ENCODE data around the gene ABCA4. TPM values are rescaled to one million over a fixed set of nuclear protein-coding genes. Genes with fewer than 3 reads are reported as not detected.

The ABCA4 gene
- total and polyA plus RNA-seq, 11 donors: 0.04 to 0.37 (median 0.16) TPM; not detected in 2

- ATAC-seq (peak; percentile 42 to 77 (median 66)), DNase-seq (no peak)
- WGBS, 4 donors: 62 to 92% (median 81%) methylated on average over 2 of the region's 2 CpGs
- TF ChIP-seq CTCF (IDR thresholded peaks at IDR 0.05): no peak
- TF ChIP-seq POLR2A (IDR thresholded peaks at IDR 0.05): no peak
- Histone ChIP-seq H3K36me3 (no peaks in the 10 kb centered on the region), H3K27ac (peak overlapping the region in 8 of 12 donors; percentile 8 to 54 (median 20)), H3K4me3 (no peak overlapping the region), H3K4me1 (peaks cover 0 to 25% (median 0%) of the 10 kb centered on the region in 12 donors), H3K9me3 (no peaks in the 10 kb centered on the region), H3K27me3 (no peaks in the 10 kb centered on the region)
- intact Hi-C loops (cut with DNase I): no loop called here
Observed at GRCh38 chr1:94142583-94142982, 21.6 kb upstream of the ABCA4 start.

GRCh38 chr1:94142022-94142421 lies 21.1 kb upstream of the ABCA4 start:
- TF ChIP-seq CTCF (IDR thresholded peaks at IDR 0.05) (no peak), POLR2A (IDR thresholded peaks at IDR 0.05) (no peak)
- intact Hi-C loops (cut with DNase I): no loop called here
- H3K27me3 ChIP-seq: no peaks in the 10 kb centered on the region
- H3K4me3 ChIP-seq: peak overlapping the region in 1 of 12 donors; percentile 10
- H3K4me1 ChIP-seq: peaks cover 0 to 25% (median 0%) of the 10 kb centered on the region in 12 donors
- ATAC-seq (peak in 3 of 4 donors; percentile 24 to 74 (median 69)), DNase-seq (no peak)
- 57 to 81% (median 68%) methylated on average over 1 of the region's 1 CpG for WGBS, 4 donors
- H3K36me3 ChIP-seq: no peaks in the 10 kb centered on the region
- no peaks in the 10 kb centered on the region for H3K9me3 ChIP-seq
- H3K27ac ChIP-seq: peak overlapping the region in 8 of 12 donors; percentile 8 to 54 (median 36)

GRCh38 chr1:94132111-94132510 lies 11.2 kb upstream of the ABCA4 start:
- Histone ChIP-seq H3K4me1 (peaks cover 0 to 8% (median 0%) of the 10 kb centered on the region in 12 donors), H3K36me3 (no peaks in the 10 kb centered on the region), H3K27ac (no peak overlapping the region), H3K27me3 (no peaks in the 10 kb centered on the region), H3K9me3 (peaks cover 0 to 14% (median 0%) of the 10 kb centered on the region in 12 donors), H3K4me3 (no peak overlapping the region)
- 93 to 99% (median 95%) methylated on average over 5 of the region's 5 CpGs for WGBS, 4 donors
- no peak for ATAC-seq
- no peak for TF ChIP-seq CTCF (IDR thresholded peaks at IDR 0.05)
- no peak for TF ChIP-seq POLR2A (IDR thresholded peaks at IDR 0.05)
- intact Hi-C loops (cut with DNase I): no loop called here
- no peak for DNase-seq

- H3K27me3 ChIP-seq: no peaks in the 10 kb centered on the region
- H3K27ac ChIP-seq: no peak overlapping the region
- intact Hi-C loops (cut with DNase I): no loop called here
- 68 to 78% (median 76%) methylated on average over 8 of the region's 8 CpGs for WGBS, 4 donors
- H3K36me3 ChIP-seq: no peaks in the 10 kb centered on the region
- peaks cover 0 to 14% (median 0%) of the 10 kb centered on the region in 12 donors for H3K9me3 ChIP-seq
- DNase-seq: no peak
- no peak overlapping the region for H3K4me3 ChIP-seq
- no peak for ATAC-seq
- H3K4me1 ChIP-seq: peaks cover 0 to 8% (median 0%) of the 10 kb centered on the region in 12 donors
- TF ChIP-seq POLR2A (IDR thresholded peaks at IDR 0.05) (no peak), CTCF (IDR thresholded peaks at IDR 0.05) (no peak)
Observed at GRCh38 chr1:94130851-94131595, 10.1 kb upstream of the ABCA4 start.
